Astrocyte of the spinal cord (primary cell): ENCODE measurements around the gene LASP1NB.
"Not testable (repeated sequence)": the region's sequence is repeated elsewhere in the genome, so short reads cannot be mapped to it uniquely, and the experiment has no call there.

Source experiments
- DNase-seq: peaks from one replicate; pipeline ENCODE4 v3.0.0; 2011; ENCODE audit warnings: low read depth, low spot score
- H3K4me3 ChIP-seq: 2 replicates; pipeline ENCODE4 v1.5.1; 2011; ENCODE audit warnings: low read depth, mild to moderate bottlenecking, low read length, moderate library complexity
- in situ Hi-C: cut with HindIII; loops from 2 replicates; pipeline ENCODE4 v1.10.0; 2017; ENCODE audit warnings: low sequenced_read_pairs
- TF ChIP-seq, protein P1 (sequence below): IDR thresholded peaks from 2 replicates; pipeline ENCODE4 v1.5.1; 2012; ENCODE audit warnings: low read depth, mild to moderate bottlenecking, low read length, inconsistent platforms

Gene LASP1NB

DNA sequence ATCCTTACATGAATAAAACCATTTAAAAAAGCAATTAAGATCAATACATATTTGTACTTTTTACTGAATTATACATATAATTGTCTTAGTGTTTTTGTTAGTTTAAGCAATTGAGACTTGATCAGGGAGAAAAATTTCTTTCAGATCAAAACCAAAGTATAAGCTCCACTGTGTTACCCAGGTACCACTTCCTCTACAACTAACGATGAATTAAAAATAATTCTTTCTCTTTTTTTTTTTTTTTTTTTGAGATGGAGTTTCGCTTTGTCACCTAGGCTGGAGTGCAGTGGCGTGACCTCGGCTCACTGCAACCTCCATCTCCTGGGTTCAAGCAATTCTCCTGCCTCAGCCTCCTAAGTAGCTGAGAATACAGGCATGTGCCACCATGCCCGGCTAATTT is 35.0 kb downstream of the LASP1NB start:
- H3K4me3 ChIP-seq: no peak overlapping the region
- TF ChIP-seq, protein P1, sequence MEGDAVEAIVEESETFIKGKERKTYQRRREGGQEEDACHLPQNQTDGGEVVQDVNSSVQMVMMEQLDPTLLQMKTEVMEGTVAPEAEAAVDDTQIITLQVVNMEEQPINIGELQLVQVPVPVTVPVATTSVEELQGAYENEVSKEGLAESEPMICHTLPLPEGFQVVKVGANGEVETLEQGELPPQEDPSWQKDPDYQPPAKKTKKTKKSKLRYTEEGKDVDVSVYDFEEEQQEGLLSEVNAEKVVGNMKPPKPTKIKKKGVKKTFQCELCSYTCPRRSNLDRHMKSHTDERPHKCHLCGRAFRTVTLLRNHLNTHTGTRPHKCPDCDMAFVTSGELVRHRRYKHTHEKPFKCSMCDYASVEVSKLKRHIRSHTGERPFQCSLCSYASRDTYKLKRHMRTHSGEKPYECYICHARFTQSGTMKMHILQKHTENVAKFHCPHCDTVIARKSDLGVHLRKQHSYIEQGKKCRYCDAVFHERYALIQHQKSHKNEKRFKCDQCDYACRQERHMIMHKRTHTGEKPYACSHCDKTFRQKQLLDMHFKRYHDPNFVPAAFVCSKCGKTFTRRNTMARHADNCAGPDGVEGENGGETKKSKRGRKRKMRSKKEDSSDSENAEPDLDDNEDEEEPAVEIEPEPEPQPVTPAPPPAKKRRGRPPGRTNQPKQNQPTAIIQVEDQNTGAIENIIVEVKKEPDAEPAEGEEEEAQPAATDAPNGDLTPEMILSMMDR: no peak
- in situ Hi-C loops: no loop called here
- no peak for DNase-seq

DNA sequence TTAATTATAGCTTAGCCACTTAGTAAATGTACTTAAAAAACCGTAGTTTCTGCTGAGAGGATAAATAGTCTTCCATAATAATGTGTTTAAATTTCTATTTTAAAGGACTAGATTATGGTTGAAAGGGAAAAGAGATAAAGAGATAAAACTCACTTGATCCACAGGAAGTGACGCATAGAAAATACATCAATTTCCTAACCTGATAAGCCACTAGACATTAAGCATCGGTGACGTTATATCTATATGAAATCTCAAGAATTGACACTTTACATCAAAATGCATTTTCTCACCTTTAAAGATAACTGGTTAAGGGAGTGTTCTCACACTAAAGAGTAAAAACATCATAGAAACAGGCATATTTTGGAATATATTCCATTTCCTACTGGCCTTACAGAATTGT is 36.0 kb downstream of the LASP1NB start:
- in situ Hi-C loops: no loop called here
- no peak overlapping the region for H3K4me3 ChIP-seq
- TF ChIP-seq, protein P1: no peak
- DNase-seq: no peak

DNA sequence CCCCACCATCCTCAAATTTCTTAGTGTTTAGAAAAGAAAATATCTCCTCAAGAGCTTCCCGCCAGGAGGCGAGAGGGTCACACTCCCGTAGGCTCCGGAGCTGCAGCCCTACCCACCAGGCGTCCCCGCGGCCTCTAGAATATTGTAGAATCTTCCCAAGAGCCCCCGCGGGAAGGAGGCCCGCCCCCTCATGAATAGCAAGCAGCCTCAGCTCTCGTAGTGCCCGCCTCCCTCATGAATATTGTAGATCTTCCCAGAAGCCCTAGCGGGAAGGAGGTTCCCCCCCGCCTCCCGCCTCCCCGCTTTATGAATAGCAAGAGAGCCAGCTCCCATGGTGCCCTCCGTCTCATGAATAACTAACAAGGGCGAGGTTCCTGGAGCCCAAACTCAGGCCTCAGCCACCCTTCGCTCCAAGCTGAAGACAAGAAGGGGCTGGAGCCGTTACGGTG is 41.9 kb downstream of the LASP1NB start, which contains the start of gene FBXO47:
TSS of gene FBXO47 (minus strand) at position 114 of the 449 bp plus-strand sequence. CDS start 4,378 bp downstream, outside the sequence.
- DNase-seq: peak; percentile 92
- peak within 1 kb of the TSS; percentile 24 for H3K4me3 ChIP-seq
- TF ChIP-seq, protein P1: no peak
- in situ Hi-C loops: no loop called here

DNA sequence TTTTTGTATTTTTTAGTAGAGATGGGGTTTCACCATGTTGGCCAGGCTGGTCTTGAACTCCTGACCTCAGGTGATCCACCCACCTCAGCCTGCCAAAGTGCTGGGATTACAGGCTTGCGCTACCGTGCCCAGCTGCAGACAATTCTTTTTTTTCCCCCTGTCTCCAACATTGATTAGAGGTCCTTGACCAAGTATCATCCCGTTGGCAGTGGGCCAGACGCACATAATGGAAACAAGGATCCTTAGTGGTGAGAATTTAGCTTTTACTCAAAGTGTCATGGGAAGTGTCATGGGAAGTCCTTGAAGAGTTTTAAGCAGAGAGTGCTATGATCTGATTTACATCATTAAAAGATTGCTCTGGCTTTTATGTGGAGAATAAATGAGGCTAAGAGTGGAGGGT is 43.9 kb downstream of the LASP1NB start:
- in situ Hi-C loops: no loop called here
- H3K4me3 ChIP-seq: no peak overlapping the region
- no peak for DNase-seq
- TF ChIP-seq, protein P1: no peak

DNA sequence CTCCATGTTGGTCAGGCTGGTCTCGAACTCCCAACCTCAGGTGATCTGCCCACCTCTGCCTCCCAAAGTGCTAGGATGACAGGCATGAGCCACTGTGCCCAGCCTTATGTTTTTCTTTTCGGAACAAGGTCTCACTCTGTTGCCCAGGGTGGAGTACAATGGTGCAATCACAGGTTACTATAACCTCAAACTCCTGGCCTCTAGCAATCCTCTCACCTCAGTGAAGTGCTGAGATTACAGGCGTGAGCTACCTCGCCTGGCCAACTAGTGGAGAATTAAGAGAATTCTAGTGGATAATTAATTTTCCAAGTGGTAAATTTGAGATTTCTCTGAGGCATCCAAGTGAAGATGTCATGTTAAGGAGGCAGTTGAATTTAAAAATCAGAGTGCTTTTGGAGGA is 44.7 kb downstream of the LASP1NB start:
- in situ Hi-C loops: no loop called here
- TF ChIP-seq, protein P1: no peak
- H3K4me3 ChIP-seq: no peak overlapping the region
- no peak for DNase-seq

DNA sequence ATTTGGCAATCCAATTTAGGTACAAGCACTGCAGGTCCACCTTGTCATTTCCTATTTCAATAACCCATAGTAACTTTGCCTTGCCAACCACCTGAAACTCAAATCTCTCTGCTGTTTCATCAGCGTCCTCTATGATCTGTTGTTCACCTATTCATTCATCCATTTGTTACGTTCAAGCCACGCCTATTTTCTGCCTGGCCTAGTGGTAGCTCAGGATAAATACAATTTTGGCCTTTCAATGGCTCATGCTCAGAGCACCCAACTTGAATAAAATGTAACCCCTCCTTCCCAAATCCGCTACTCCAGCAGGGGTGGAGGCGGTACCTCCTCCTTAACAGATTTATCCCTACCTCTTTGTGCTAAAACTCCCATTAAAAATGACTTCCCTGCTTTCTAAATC is 45.4 kb downstream of the LASP1NB start:
- no peak overlapping the region for H3K4me3 ChIP-seq
- DNase-seq: no peak
- in situ Hi-C loops: no loop called here
- TF ChIP-seq, protein P1: no peak

DNA sequence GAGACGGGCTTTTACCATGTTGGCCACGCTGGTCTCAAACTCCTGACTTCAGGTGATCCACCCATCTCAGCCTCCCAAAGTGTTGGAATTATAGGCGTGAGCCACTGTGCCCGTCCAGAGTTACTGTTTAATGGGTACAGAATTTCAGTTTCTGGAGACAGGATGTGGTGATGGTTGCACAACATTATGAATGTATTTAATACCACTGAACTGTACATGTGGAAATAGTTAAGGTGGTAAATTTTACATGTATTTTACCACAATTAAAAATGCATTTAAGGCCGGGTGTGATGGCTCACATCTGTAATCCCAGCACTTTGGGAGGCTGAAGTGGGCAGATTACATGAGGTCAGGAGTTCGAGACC is 50.8 kb downstream of the LASP1NB start:
- in situ Hi-C loops, H3K4me3 ChIP-seq, DNase-seq: not testable (repeated sequence)
